Endometrial microvascular endothelial cells (primary cell): ENCODE results near the gene BCKDK. TPM values are rescaled to one million over a fixed set of nuclear protein-coding genes. Genes with fewer than 3 reads are reported as not detected.
"Not testable (repeated sequence)": the region's sequence is repeated elsewhere in the genome, so short reads cannot be mapped to it uniquely, and the experiment has no call there.

Source experiments
- in situ Hi-C: cut with HindIII; loops from 2 replicates; pipeline ENCODE4 v1.10.0; 2017; ENCODE audit warnings: low sequenced_read_pairs, low pct_unique_long_range_greater_than_20kb; ENCODE audit errors: inconsistent ontology term
- total RNA-seq: library from RNA; depleted of rRNA; stranded (reverse); fragments of >200 nt; gene quantifications from one replicate; pipeline ENCODE4 v1.2.3, GENCODE V29; 2015; ENCODE audit errors: inconsistent ontology term

BCKDK gene
- total RNA-seq, 1 donor from 2014 or later, result 88.6 TPM

GRCh38 chr16:31090540-31090939 is 17.6 kb upstream of the BCKDK start:
- in situ Hi-C loops, result no loop called here

- in situ Hi-C loops, result no loop called here
Measured at GRCh38 chr16:31092330-31092729, 15.9 kb upstream of the BCKDK start.

- in situ Hi-C loops, result no loop called here
Measured at GRCh38 chr16:31093132-31093703, 15.0 kb upstream of the BCKDK start.

GRCh38 chr16:31094088-31094423 is 14.1 kb upstream of the BCKDK start:
- in situ Hi-C loops, result no loop called here

GRCh38 chr16:31094424-31095120 is 13.6 kb upstream of the BCKDK start, which contains the start of gene VKORC1:
VKORC1 (minus strand) TSS chr16:31094797; CDS start chr16:31094729, 68 bp downstream.
- in situ Hi-C loops, result no loop called here

GRCh38 chr16:31099860-31100638 is 8.1 kb upstream of the BCKDK start:
- in situ Hi-C loops, result no loop called here

- in situ Hi-C loops, result not testable (repeated sequence)
Measured at GRCh38 chr16:31100876-31101641, 7.1 kb upstream of the BCKDK start.

GRCh38 chr16:31105677-31106213 is 2.4 kb upstream of the BCKDK start:
- in situ Hi-C loops, result no loop called here

- in situ Hi-C loops, result no loop called here
Measured at GRCh38 chr16:31106509-31107464, 1.4 kb upstream of the BCKDK start.

- in situ Hi-C loops, result no loop called here
Measured at GRCh38 chr16:31107465-31107867, 720 bp upstream of the BCKDK start.

GRCh38 chr16:31108794-31109558 is 790 bp downstream of the BCKDK start:
- in situ Hi-C loops, result no loop called here

- in situ Hi-C loops, result no loop called here
Measured at GRCh38 chr16:31109622-31110021, 1.4 kb downstream of the BCKDK start.

- in situ Hi-C loops, result no loop called here
Measured at GRCh38 chr16:31110106-31111034, 2.2 kb downstream of the BCKDK start.

GRCh38 chr16:31111881-31112466 is 3.8 kb downstream of the BCKDK start:
- in situ Hi-C loops, result no loop called here

GRCh38 chr16:31112711-31113110 is 4.5 kb downstream of the BCKDK start:
- in situ Hi-C loops, result no loop called here
